Astrocyte (in vitro differentiated cells and primary cell): ENCODE results near the gene DLX6.

ENCODE experiments used
- CTCF ChIP-seq: IDR thresholded peaks from 2 replicates; pipeline ENCODE4 v1.5.1; 2011; ENCODE audit warnings: low read depth, mild to moderate bottlenecking, inconsistent platforms, low read length, moderate library complexity; ENCODE audit not compliant: insufficient read depth
- EZH2 ChIP-seq: IDR thresholded peaks from 2 replicates; pipeline ENCODE4 v1.6.1; 2012; ENCODE audit warnings: mild to moderate bottlenecking, low read length, inconsistent platforms; ENCODE audit not compliant: insufficient read depth

- no peak for TF ChIP-seq EZH2
- no peak for TF ChIP-seq CTCF
Measured at GRCh38 chr7:97015756-97016380, 10.5 kb downstream of the DLX6 start.
